NCI-H526 (cell line): ENCODE data around the gene GPM6B.
A peak's percentile ranks its signal among the peaks of the same experiment; 100 is the strongest.
"Not testable (repeated sequence)": the region's sequence is repeated elsewhere in the genome, so short reads cannot be mapped to it uniquely, and the experiment has no call there.

Experiments
- DNase-seq, 2 experiments: peaks; one replicate each; lab custom pipeline; 2025; lab: John Stamatoyannopoulos, UW

Gene GPM6B

GRCh38 chrX:13764765-13765164 lies 52.1 kb downstream of the GPM6B start:
- DNase-seq: peak in 1 of 2 experiments; percentile 13

GRCh38 chrX:13764281-13764680 lies 52.6 kb downstream of the GPM6B start:
- no peak for DNase-seq

GRCh38 chrX:13763489-13763888 lies 53.4 kb downstream of the GPM6B start:
- no peak for DNase-seq

GRCh38 chrX:13761606-13762414 lies 55.1 kb downstream of the GPM6B start:
- no peak for DNase-seq

- DNase-seq: no peak
Measured at GRCh38 chrX:13760426-13760825, 56.5 kb downstream of the GPM6B start.

GRCh38 chrX:13759152-13759718 lies 57.7 kb downstream of the GPM6B start:
- no peak for DNase-seq

GRCh38 chrX:13756381-13756780 lies 60.5 kb downstream of the GPM6B start:
- DNase-seq: no peak

GRCh38 chrX:13755254-13755653 lies 61.6 kb downstream of the GPM6B start:
- DNase-seq: no peak

GRCh38 chrX:13754765-13755164 lies 62.1 kb downstream of the GPM6B start:
- DNase-seq: no peak

GRCh38 chrX:13752646-13753045 lies 64.2 kb downstream of the GPM6B start:
- no peak for DNase-seq

- DNase-seq: no peak
Measured at GRCh38 chrX:13752141-13752540, 64.8 kb downstream of the GPM6B start.

- no peak for DNase-seq
Measured at GRCh38 chrX:13750812-13751211, 66.1 kb downstream of the GPM6B start.

- DNase-seq: peak; percentile 12 to 71
Measured at GRCh38 chrX:13750204-13750603, 66.7 kb downstream of the GPM6B start.

- no peak for DNase-seq
Measured at GRCh38 chrX:13748486-13748885, 68.4 kb downstream of the GPM6B start.

- DNase-seq: peak in 1 of 2 experiments; percentile 59
Measured at GRCh38 chrX:13747836-13748235, 69.1 kb downstream of the GPM6B start.

GRCh38 chrX:13742397-13743176 lies 74.3 kb downstream of the GPM6B start:
- no peak for DNase-seq

- DNase-seq: no peak
Measured at GRCh38 chrX:13741695-13742094, 75.2 kb downstream of the GPM6B start.

GRCh38 chrX:13734278-13735172 lies 82.4 kb downstream of the GPM6B start, which contains the start of the genes OFD1 and TRAPPC2:
Gene OFD1 (plus strand): TSS chrX:13734748. CDS start chrX:13735072, 324 bp downstream.
Gene TRAPPC2 (minus strand): TSS chrX:13734620. CDS start chrX:13719963, 14,657 bp downstream.
- DNase-seq: peak; percentile 96 to 98

- peak in 1 of 2 experiments; percentile 12 for DNase-seq
Measured at GRCh38 chrX:13733506-13733905, 83.4 kb downstream of the GPM6B start.

- no peak for DNase-seq
Measured at GRCh38 chrX:13732246-13733067, 84.4 kb downstream of the GPM6B start.

- DNase-seq: not testable (repeated sequence)
Measured at GRCh38 chrX:13730523-13730922, 86.4 kb downstream of the GPM6B start.
